IPS-15b (cell line): ENCODE results near the gene PSMD14.
A peak's percentile ranks its signal among the peaks of the same experiment; 100 is the strongest.

Experiments used
- H3K27me3 ChIP-seq: one replicate; pipeline ENCODE4 v1.6.1; 2013; ENCODE audit warnings: low read length; ENCODE audit not compliant: control insufficient read depth, insufficient read depth
- H3K36me3 ChIP-seq: one replicate; pipeline ENCODE4 v1.6.1; 2013; ENCODE audit warnings: low read length; ENCODE audit not compliant: control insufficient read depth, insufficient read depth
- H3K4me1 ChIP-seq: one replicate; pipeline ENCODE4 v1.6.1; 2013; ENCODE audit warnings: mild to moderate bottlenecking, low read length; ENCODE audit not compliant: control insufficient read depth, insufficient read depth
- H3K4me3 ChIP-seq: one replicate; pipeline ENCODE4 v1.5.1; 2013; ENCODE audit warnings: low read depth, low read length
- H3K9ac ChIP-seq: one replicate; pipeline ENCODE4 v1.6.1; 2013; ENCODE audit warnings: low read depth, mild to moderate bottlenecking, low read length
- H3K9me3 ChIP-seq: one replicate; pipeline ENCODE4 v1.6.1; 2013; ENCODE audit warnings: mild to moderate bottlenecking, low read length; ENCODE audit not compliant: control insufficient read depth, insufficient read depth

The PSMD14 gene

GRCh38 chr2:161415987-161416707 is 107.9 kb downstream of the PSMD14 start, which contains the start of gene TBR1:
TBR1 (plus strand) TSS chr2:161416297; CDS start chr2:161416411, 114 bp downstream.
- Histone ChIP-seq H3K36me3 (no peaks in the 10 kb centered on the region), H3K9ac (no peak within 1 kb of the TSS), H3K27me3 (peaks cover 90% of the 10 kb centered on the region), H3K9me3 (no peaks in the 10 kb centered on the region), H3K4me1 (peaks cover 12% of the 10 kb centered on the region), H3K4me3 (peak within 1 kb of the TSS; percentile 54)

GRCh38 chr2:161416708-161417437 is 108.6 kb downstream of the PSMD14 start:
- no peaks in the 10 kb centered on the region for H3K9me3 ChIP-seq
- H3K4me3 ChIP-seq, result peak overlapping the region; percentile 34
- H3K4me1 ChIP-seq, result peaks cover 12% of the 10 kb centered on the region
- H3K27me3 ChIP-seq, result peaks cover 95% of the 10 kb centered on the region
- no peaks in the 10 kb centered on the region for H3K36me3 ChIP-seq
- no peak overlapping the region for H3K9ac ChIP-seq

DNA sequence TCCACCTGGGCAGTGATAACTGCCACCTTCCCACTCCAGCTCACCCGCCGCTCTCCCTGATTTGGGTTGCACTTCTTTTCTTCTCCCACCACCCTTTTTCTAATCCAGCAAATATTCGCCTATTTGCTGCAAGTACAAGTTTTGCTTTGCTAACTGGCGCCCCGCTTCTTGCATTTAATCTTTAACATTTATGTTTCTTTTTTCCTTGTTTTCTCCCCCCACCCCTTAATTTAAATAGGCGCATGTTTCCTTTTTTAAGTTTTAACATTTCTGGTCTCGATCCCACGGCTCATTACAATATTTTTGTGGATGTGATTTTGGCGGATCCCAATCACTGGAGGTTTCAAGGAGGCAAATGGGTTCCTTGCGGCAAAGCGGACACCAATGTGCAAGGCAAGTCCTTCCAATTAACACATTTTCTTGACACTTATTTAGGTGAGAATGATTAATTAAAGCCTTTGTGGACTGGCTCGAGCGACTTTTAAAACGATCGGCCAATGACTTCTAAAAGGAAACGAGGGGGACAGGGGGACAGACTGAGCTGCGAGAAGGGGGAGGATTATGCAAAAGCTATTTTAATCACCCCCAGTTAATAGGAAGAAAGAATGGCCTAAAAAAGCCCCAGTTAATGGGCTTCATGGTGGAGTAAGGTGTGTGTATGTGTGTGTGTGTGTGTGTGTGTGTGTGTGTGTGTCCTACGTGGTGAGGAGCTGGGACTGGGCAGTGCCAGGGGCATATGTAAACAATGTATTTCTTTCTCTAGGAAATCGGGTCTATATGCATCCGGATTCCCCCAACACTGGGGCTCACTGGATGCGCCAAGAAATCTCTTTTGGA is 109.4 kb downstream of the PSMD14 start:
- Histone ChIP-seq H3K4me1 (peaks cover 9% of the 10 kb centered on the region), H3K36me3 (no peaks in the 10 kb centered on the region), H3K27me3 (peaks cover 95% of the 10 kb centered on the region), H3K9me3 (no peaks in the 10 kb centered on the region), H3K9ac (no peak overlapping the region), H3K4me3 (peak overlapping the region; percentile 34)

DNA sequence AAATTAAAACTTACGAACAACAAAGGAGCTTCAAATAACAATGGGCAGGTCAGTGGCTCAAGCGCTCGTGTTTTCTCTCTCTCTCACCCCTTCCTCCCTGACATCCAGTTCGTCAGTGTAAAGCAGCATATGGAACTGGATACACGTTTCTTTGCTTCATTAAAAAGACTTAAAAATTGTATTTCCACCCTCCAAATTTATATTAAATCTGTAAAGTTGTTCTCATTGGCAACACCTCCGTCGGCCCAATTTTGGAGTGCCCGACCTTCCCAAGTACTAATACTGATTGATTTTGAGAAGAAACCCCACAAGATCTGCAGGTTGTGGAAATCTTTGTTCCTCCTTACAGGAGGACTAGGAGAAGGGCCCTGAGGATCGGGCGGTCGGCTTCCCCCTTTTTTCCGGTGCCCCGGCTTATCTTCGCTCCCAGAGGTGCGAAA is 110.1 kb downstream of the PSMD14 start:
- Histone ChIP-seq H3K4me1 (peaks cover 4% of the 10 kb centered on the region), H3K4me3 (peak overlapping the region; percentile 34), H3K27me3 (peaks cover 95% of the 10 kb centered on the region)

GRCh38 chr2:161418715-161419637 is 110.8 kb downstream of the PSMD14 start:
- Histone ChIP-seq H3K27me3 (peaks cover 96% of the 10 kb centered on the region), H3K4me1 (peaks cover under 1% of the 10 kb centered on the region), H3K4me3 (peak overlapping the region; percentile 4), H3K9me3 (no peaks in the 10 kb centered on the region), H3K36me3 (no peaks in the 10 kb centered on the region), H3K9ac (no peak overlapping the region)

More for the DNA sequence above, 110.1 kb downstream of the PSMD14 start:
- Histone ChIP-seq H3K9me3 (no peaks in the 10 kb centered on the region), H3K36me3 (no peaks in the 10 kb centered on the region), H3K9ac (no peak overlapping the region)

DNA sequence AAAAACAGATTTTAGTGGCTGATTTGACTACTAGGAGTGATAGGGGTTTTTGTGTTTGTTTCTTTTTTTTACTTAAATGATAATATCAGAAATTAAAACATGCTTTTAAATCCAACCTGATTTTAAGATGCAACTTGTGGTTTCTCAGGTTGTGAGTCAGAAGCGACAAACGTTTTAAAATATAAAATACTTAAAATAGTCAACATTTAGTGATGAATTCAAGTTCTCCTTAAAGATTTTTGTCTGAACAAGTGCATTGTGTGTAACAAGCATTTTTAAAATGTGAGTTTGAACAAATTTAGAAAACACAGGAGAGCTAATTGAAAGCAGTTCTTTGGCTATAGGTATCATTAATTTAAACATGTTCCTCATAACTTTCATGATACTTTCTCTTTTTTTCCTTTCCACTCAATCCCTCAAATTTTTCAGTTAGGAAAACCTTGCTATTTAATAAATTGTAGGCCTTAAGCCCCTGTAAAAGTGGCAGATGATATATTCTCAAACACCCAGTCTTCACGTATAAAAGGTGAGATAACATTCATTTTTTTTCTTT is 111.5 kb downstream of the PSMD14 start:
- no peak overlapping the region for H3K4me3 ChIP-seq
- H3K9ac ChIP-seq, result no peak overlapping the region
- no peaks in the 10 kb centered on the region for H3K4me1 ChIP-seq
- no peaks in the 10 kb centered on the region for H3K9me3 ChIP-seq
- no peaks in the 10 kb centered on the region for H3K36me3 ChIP-seq
- peaks cover 100% of the 10 kb centered on the region for H3K27me3 ChIP-seq

DNA sequence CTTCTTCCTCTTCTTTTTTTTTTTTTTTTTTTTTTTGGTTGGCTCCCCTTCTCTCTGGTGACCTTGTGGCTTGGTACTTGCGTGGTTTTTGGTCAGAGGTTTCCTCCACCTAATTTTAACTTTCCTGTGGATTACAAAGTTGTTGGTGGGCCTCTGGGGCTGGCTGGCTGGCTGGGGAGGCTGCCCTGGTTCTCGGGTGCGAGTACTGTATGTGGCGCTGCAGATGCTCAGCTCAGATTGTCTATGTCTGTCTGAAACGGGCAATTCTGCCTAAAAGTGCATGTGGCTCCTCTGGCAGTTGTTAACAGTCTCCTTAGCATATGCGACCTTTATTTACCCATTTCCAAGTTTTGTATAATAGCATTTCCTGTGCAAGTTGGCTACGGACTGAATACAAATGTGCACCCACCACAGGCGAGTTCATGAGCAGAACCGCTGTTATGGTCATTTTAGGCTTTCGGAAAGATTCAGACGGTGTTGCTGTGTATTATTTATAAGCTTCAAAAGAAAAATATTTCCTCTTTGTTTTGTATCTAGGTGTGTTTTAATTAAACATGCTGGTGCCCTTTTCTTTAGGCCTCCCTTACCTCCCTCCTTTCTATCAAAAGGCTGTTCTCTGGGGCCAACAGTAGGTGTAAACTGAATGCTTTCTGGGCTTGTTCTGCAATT is 112.3 kb downstream of the PSMD14 start:
- H3K9ac ChIP-seq, result no peak overlapping the region
- H3K27me3 ChIP-seq, result peaks cover 100% of the 10 kb centered on the region
- H3K36me3 ChIP-seq, result no peaks in the 10 kb centered on the region
- H3K9me3 ChIP-seq, result no peaks in the 10 kb centered on the region
- H3K4me3 ChIP-seq, result no peak overlapping the region
- H3K4me1 ChIP-seq, result no peaks in the 10 kb centered on the region

- Histone ChIP-seq H3K9ac (no peak overlapping the region), H3K27me3 (peaks cover 100% of the 10 kb centered on the region), H3K36me3 (no peaks in the 10 kb centered on the region), H3K4me3 (no peak overlapping the region), H3K9me3 (no peaks in the 10 kb centered on the region), H3K4me1 (no peaks in the 10 kb centered on the region)
Observed at GRCh38 chr2:161421686-161422085, 113.5 kb downstream of the PSMD14 start.

GRCh38 chr2:161422816-161423403 is 114.7 kb downstream of the PSMD14 start:
- peak overlapping the region; percentile 50 for H3K4me3 ChIP-seq

More at GRCh38 chr2:161422816-161423403, 114.7 kb downstream of the PSMD14 start:
- Histone ChIP-seq H3K9me3 (no peaks in the 10 kb centered on the region), H3K36me3 (no peaks in the 10 kb centered on the region), H3K4me1 (no peaks in the 10 kb centered on the region), H3K9ac (no peak overlapping the region), H3K27me3 (peaks cover 100% of the 10 kb centered on the region)
